ENCODE data around the gene SOAT2.

SOAT2 gene

GRCh38 chr12:53102883-53103807 is at the start of gene SOAT2:
Gene SOAT2 (plus strand): TSS chr12:53103486. CDS start chr12:53103578, 92 bp downstream.
- DNase-seq (ENCODE audit: low read depth in 2 of 3, low spot score in 1 of 3), result peak in 2 of 3 donors; percentile 21 to 45

GRCh38 chr12:53054112-53054878 is 49.0 kb upstream of the SOAT2 start:
- peak; percentile 86 to 91 (median 91) for DNase-seq (ENCODE audit: low read depth in 2 of 3, low spot score in 1 of 3)

GRCh38 chr12:53055471-53056266 is 47.6 kb upstream of the SOAT2 start:
- DNase-seq (ENCODE audit: low read depth in 2 of 3, low spot score in 1 of 3), result no peak

- no peak for DNase-seq (ENCODE audit: low read depth in 2 of 3, low spot score in 1 of 3)
These were observed 47.0 kb upstream of the SOAT2 start for GRCh38 chr12:53056296-53056695.

GRCh38 chr12:53056901-53057300 is 46.4 kb upstream of the SOAT2 start:
- DNase-seq (ENCODE audit: low read depth in 2 of 3, low spot score in 1 of 3), result no peak

GRCh38 chr12:53057816-53058500 is 45.3 kb upstream of the SOAT2 start:
- no peak for DNase-seq (ENCODE audit: low read depth in 2 of 3, low spot score in 1 of 3)

GRCh38 chr12:53058674-53059433 is 44.4 kb upstream of the SOAT2 start:
- no peak for DNase-seq (ENCODE audit: low read depth in 2 of 3, low spot score in 1 of 3)

GRCh38 chr12:53059434-53060063 is 43.7 kb upstream of the SOAT2 start:
- no peak for DNase-seq (ENCODE audit: low read depth in 2 of 3, low spot score in 1 of 3)

GRCh38 chr12:53060064-53060720 is 43.1 kb upstream of the SOAT2 start:
- DNase-seq (ENCODE audit: low read depth in 2 of 3, low spot score in 1 of 3), result no peak

- DNase-seq (ENCODE audit: low read depth in 2 of 3, low spot score in 1 of 3), result no peak
These were observed 42.5 kb upstream of the SOAT2 start for GRCh38 chr12:53060721-53061276.

GRCh38 chr12:53061404-53062010 is 41.8 kb upstream of the SOAT2 start:
- DNase-seq (ENCODE audit: low read depth in 2 of 3, low spot score in 1 of 3), result no peak

GRCh38 chr12:53062011-53062961 is 41.0 kb upstream of the SOAT2 start:
- DNase-seq (ENCODE audit: low read depth in 2 of 3, low spot score in 1 of 3), result no peak

GRCh38 chr12:53062977-53063707 is 40.1 kb upstream of the SOAT2 start:
- no peak for DNase-seq (ENCODE audit: low read depth in 2 of 3, low spot score in 1 of 3)

GRCh38 chr12:53063708-53064612 is 39.3 kb upstream of the SOAT2 start:
- DNase-seq (ENCODE audit: low read depth in 2 of 3, low spot score in 1 of 3), result no peak

Measured in stimulated activated CD4-positive, alpha-beta T cell treated with anti-CD3 and anti-CD28 coated beads, Interleukin-12 subunit alpha, Interleukin-12 subunit beta, amount 100 ng/mL, for 48 hours (primary cell).